Activated CD4-positive, alpha-beta T cell treated with anti-CD3 and anti-CD28 coated beads, Interleukin-2, amount 50 U/mL, for 1 hour (primary cell): Measurements from ENCODE around the gene CLMP.

Experiments used
- DNase-seq: peaks from one replicate; pipeline ENCODE4 v3.0.0-alpha.2; 2020

The CLMP gene

GRCh38 chr11:123052901-123053721 is 141.9 kb downstream of the CLMP start:
- no peak for DNase-seq

GRCh38 chr11:123051634-123052033 is 143.4 kb downstream of the CLMP start:
- no peak for DNase-seq

- DNase-seq = no peak
Measured at GRCh38 chr11:123051146-123051545, 143.9 kb downstream of the CLMP start.

GRCh38 chr11:123047947-123048293 is 147.1 kb downstream of the CLMP start:
- no peak for DNase-seq

GRCh38 chr11:123047266-123047946 is 147.6 kb downstream of the CLMP start:
- DNase-seq = no peak

- no peak for DNase-seq
Measured at GRCh38 chr11:123046473-123047259, 148.4 kb downstream of the CLMP start.

GRCh38 chr11:123045101-123045500 is 149.9 kb downstream of the CLMP start:
- DNase-seq = no peak

- DNase-seq = no peak
Measured at GRCh38 chr11:123041185-123041584, 153.9 kb downstream of the CLMP start.

- DNase-seq = no peak
Measured at GRCh38 chr11:123040111-123040432, 155.0 kb downstream of the CLMP start.

- no peak for DNase-seq
Measured at GRCh38 chr11:123035831-123036230, 159.2 kb downstream of the CLMP start.

- DNase-seq = no peak
Measured at GRCh38 chr11:123034597-123034996, 160.5 kb downstream of the CLMP start.

GRCh38 chr11:123033895-123034294 is 161.2 kb downstream of the CLMP start:
- no peak for DNase-seq

- DNase-seq = no peak
Measured at GRCh38 chr11:123030517-123030916, 164.5 kb downstream of the CLMP start.

GRCh38 chr11:123020968-123021367 is 174.1 kb downstream of the CLMP start:
- DNase-seq = peak; percentile 4
